Thoracic aorta (tissue), 2 donors: ENCODE data around the gene VEZT. TPM values are rescaled to one million over a fixed set of nuclear protein-coding genes. Genes with fewer than 3 reads are reported as not detected.

Source experiments
- ATAC-seq: fragments of 150-250 bp; one replicate; pipeline ENCODE4 v1.8.0; 2017; ENCODE audit warnings: low read depth; ENCODE audit not compliant: insufficient number of reproducible peaks, low FRiP score
- DNase-seq: peaks from one replicate; pipeline ENCODE4 v3.0.0-alpha.2; 2020; ENCODE audit warnings: low spot score
- H3K27ac ChIP-seq, 2 donors: fragments of 200-600 bp; sonication (generic); 1 replicate in 1 of 2; 2 replicates in 1 of 2; pipeline ENCODE4 v1.5.1; 2016; ENCODE audit warnings: mild to moderate bottlenecking in 2 of 2, moderate library complexity in 2 of 2
- H3K27me3 ChIP-seq: fragments of 200-600 bp; sonication (generic); replicated peaks from 2 replicates; pipeline ENCODE4 v1.6.0; 2016; ENCODE audit warnings: mild to moderate bottlenecking; ENCODE audit not compliant: insufficient read depth
- H3K36me3 ChIP-seq: fragments of 200-600 bp; sonication (generic); one replicate; pipeline ENCODE4 v1.5.1; 2016
- H3K4me1 ChIP-seq, 2 donors: fragments of 200-600 bp; sonication (generic); 1 replicate in 1 of 2; 2 replicates in 1 of 2; pipeline versions ENCODE4 v1.5.1 to v1.6.0; 2016; ENCODE audit warnings: low read depth in 2 of 2, mild to moderate bottlenecking in 1 of 2; ENCODE audit not compliant: control insufficient read depth in 1 of 2
- H3K4me3 ChIP-seq: fragments of 200-600 bp; sonication (generic); 2 replicates; pipeline ENCODE4 v1.5.1; 2016; ENCODE audit warnings: mild to moderate bottlenecking
- H3K9me3 ChIP-seq: fragments of 200-600 bp; sonication (generic); 2 replicates; pipeline ENCODE4 v1.5.1; 2016
- CTCF ChIP-seq: fragments of 200-600 bp; sonication (generic); IDR thresholded peaks from one replicate; pipeline ENCODE4 v1.5.1; 2019; ENCODE audit warnings: antibody characterized with exemption
- total RNA-seq, 2 donors: library from RNA; depleted of rRNA; stranded (reverse); fragments of >200 nt; gene quantifications; one replicate each; pipeline versions ENCODE4 v1.1.0 to v1.2.3, GENCODE V29; 2016

VEZT gene
- total RNA-seq, 2 donors from 2014 or later: 58.3 to 149 TPM

- ATAC-seq: no peak
- Histone ChIP-seq H3K9me3 (no peaks in the 10 kb centered on the region), H3K36me3 (no peaks in the 10 kb centered on the region), H3K27ac (no peak overlapping the region), H3K4me3 (no peak overlapping the region), H3K4me1 (no peaks in the 10 kb centered on the region), H3K27me3 (no peaks in the 10 kb centered on the region)
- no peak for TF ChIP-seq CTCF
- no peak for DNase-seq
Measured at GRCh38 chr12:95343461-95344230, 126.0 kb downstream of the VEZT start.

- no peak overlapping the region for H3K27ac ChIP-seq
- DNase-seq (no peak), ATAC-seq (no peak)
- no peak for TF ChIP-seq CTCF
- no peak overlapping the region for H3K4me3 ChIP-seq
- no peaks in the 10 kb centered on the region for H3K4me1 ChIP-seq
- no peaks in the 10 kb centered on the region for H3K9me3 ChIP-seq
- no peaks in the 10 kb centered on the region for H3K27me3 ChIP-seq
- H3K36me3 ChIP-seq: no peaks in the 10 kb centered on the region
Measured at GRCh38 chr12:95349291-95349690, 131.7 kb downstream of the VEZT start.

GRCh38 chr12:95351748-95352147 lies 134.1 kb downstream of the VEZT start:
- Histone ChIP-seq H3K27ac (no peak overlapping the region), H3K36me3 (no peaks in the 10 kb centered on the region), H3K4me1 (no peaks in the 10 kb centered on the region), H3K9me3 (no peaks in the 10 kb centered on the region), H3K4me3 (no peak overlapping the region), H3K27me3 (no peaks in the 10 kb centered on the region)
- DNase-seq: no peak
- no peak for ATAC-seq
- TF ChIP-seq CTCF: no peak

Other genes with a start within 250 kb of the VEZT start
- 10 to 100 TPM; 63.5 to 67.1 TPM for gene NDUFA12, start 214.1 kb upstream of the VEZT start, total RNA-seq
- gene NR2C1, start 144.2 kb upstream of the VEZT start, total RNA-seq: 10 to 100 TPM; 45.6 to 92.8 TPM
- 1 to 10 TPM; 8.4 to 9.8 TPM for gene FGD6, start 340 bp upstream of the VEZT start, total RNA-seq